ENCODE measurements around the gene EXOC7. TPM values are rescaled to one million over a fixed set of nuclear protein-coding genes. Genes with fewer than 3 reads are reported as not detected.
A peak's percentile ranks its signal among the peaks of the same experiment; 100 is the strongest.

EXOC7 gene
- total RNA-seq, 1 experiment from 2014 or later, result 160 TPM

DNA sequence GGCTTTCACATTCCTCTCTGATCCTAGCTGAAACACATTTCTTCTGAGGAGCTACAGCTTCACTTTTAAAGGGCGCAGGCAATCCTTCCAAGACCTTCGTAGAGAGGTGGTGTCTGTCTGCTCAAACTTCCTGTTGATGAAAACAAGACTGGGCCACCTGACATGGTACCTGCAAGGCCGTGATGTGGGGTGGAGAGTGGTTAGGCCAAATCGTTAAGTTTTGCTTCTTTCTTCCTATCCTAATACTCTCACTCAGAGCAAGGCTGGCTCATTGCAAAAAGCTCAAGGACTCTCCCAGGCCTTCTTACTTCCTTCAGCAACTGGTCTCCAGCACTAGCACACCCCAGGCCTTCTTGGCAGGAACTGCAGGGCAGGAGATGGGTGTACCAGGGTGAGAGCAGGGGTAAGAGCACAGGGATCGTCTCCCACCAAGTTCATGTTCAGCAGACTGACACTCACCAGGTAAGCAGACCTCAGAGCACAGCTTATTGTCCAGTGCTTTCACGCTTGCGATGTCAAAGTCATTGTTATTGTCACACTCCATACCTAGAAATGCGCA is 48.4 kb upstream of the EXOC7 start:
- 0 out of 7 replicates have a peak overlapping the region, but pooled peaks of 1 of the 3 experiments have one; percentile 36 for H3K27ac Mint-ChIP-seq
- peak; percentile 27 for DNase-seq

More for the DNA sequence above, 48.4 kb upstream of the EXOC7 start:
- no peak overlapping the region for H2BK120ac ChIP-seq (ENCODE audit: low read depth, low read length, poor library complexity, severe bottlenecking)
- no peaks in the 10 kb centered on the region for H3K27me3 ChIP-seq (ENCODE audit: insufficient read depth, low read length)
- WGBS (ENCODE audit: extremely low coverage, insufficient read length, low lambda C conversion rate), result no CpG with 5 or more reads among the region's 8 CpGs
- H3K4me1 ChIP-seq (ENCODE audit: insufficient read depth, low read length), result peaks cover 2% of the 10 kb centered on the region; the same call in 1 of the 2 replicates
- no peaks in the 10 kb centered on the region for H3K23me2 ChIP-seq (ENCODE audit: insufficient read length, low read depth, low read length, poor library complexity, severe bottlenecking)
- H3K79me2 ChIP-seq (ENCODE audit: insufficient read depth, low read length), result no peaks in the 10 kb centered on the region
- H3T11ph ChIP-seq (ENCODE audit: low read length), result no peak overlapping the region
- H3K79me1 ChIP-seq (ENCODE audit: insufficient read depth, low read depth, low read length, poor library complexity, severe bottlenecking), result no peaks in the 10 kb centered on the region
- H3K23ac ChIP-seq (ENCODE audit: insufficient read length, low read depth, low read length), result no peak overlapping the region
- no peak overlapping the region for H4K5ac ChIP-seq (ENCODE audit: insufficient read length, low read depth, low read length)
- no peak overlapping the region for H3K9ac ChIP-seq (ENCODE audit: extremely low read depth, insufficient read length, low read length)
- no peak overlapping the region for H4K8ac ChIP-seq (replicated peaks; ENCODE audit: insufficient read length, low read depth, low read length)
- no peak overlapping the region for H3K18ac ChIP-seq (ENCODE audit: insufficient read length, low read depth, low read length)
- Mint-ChIP-seq H3K4me1 (peaks cover 32 to 34% of the 10 kb centered on the region in 2 experiments), H3K36me3 (ENCODE audit: insufficient read depth in 1 of 3, low read depth in 3 of 3) (no peaks in the 10 kb centered on the region; a peak in 1 of 7 replicates), H3K9me3 (no peaks in the 10 kb centered on the region), H3K27me3 (ENCODE audit: low read depth) (no peaks in the 10 kb centered on the region; the same call in 1 of the 2 replicates), H3K4me3 (no peak overlapping the region)
- H3K14ac ChIP-seq (ENCODE audit: insufficient read depth, low read length), result no peak overlapping the region
- no peak overlapping the region for H2BK15ac ChIP-seq (ENCODE audit: low read depth, low read length)
- H3K9me3 ChIP-seq (ENCODE audit: control insufficient read depth, low read depth, low read length), result no peaks in the 10 kb centered on the region
- TF ChIP-seq, protein P1, sequence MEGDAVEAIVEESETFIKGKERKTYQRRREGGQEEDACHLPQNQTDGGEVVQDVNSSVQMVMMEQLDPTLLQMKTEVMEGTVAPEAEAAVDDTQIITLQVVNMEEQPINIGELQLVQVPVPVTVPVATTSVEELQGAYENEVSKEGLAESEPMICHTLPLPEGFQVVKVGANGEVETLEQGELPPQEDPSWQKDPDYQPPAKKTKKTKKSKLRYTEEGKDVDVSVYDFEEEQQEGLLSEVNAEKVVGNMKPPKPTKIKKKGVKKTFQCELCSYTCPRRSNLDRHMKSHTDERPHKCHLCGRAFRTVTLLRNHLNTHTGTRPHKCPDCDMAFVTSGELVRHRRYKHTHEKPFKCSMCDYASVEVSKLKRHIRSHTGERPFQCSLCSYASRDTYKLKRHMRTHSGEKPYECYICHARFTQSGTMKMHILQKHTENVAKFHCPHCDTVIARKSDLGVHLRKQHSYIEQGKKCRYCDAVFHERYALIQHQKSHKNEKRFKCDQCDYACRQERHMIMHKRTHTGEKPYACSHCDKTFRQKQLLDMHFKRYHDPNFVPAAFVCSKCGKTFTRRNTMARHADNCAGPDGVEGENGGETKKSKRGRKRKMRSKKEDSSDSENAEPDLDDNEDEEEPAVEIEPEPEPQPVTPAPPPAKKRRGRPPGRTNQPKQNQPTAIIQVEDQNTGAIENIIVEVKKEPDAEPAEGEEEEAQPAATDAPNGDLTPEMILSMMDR (conservative IDR thresholded peaks at IDR 0.05), result no peak
- H2BK12ac ChIP-seq (ENCODE audit: insufficient read length, low read depth, low read length), result no peak overlapping the region
- no peak overlapping the region for H3K56ac ChIP-seq (ENCODE audit: insufficient read length, low read depth, low read length)
- no peak overlapping the region for H4K91ac ChIP-seq (ENCODE audit: insufficient read length, low read depth, low read length)
- no peak overlapping the region for H2AFZ ChIP-seq (ENCODE audit: low read length)
- no peak overlapping the region for H2BK20ac ChIP-seq (ENCODE audit: low read depth, low read length, poor library complexity, severe bottlenecking)
- no peak overlapping the region for H3K4me2 ChIP-seq (ENCODE audit: insufficient read depth, insufficient read length, low read length)
- no peak overlapping the region for H2AK5ac ChIP-seq (ENCODE audit: insufficient read length, low read length)
- no peaks in the 10 kb centered on the region for H4K20me1 ChIP-seq (ENCODE audit: control insufficient read depth, insufficient read depth, insufficient read length)
- no peak overlapping the region for H2BK5ac ChIP-seq (ENCODE audit: insufficient read length, low read length)
- no peak overlapping the region for H3K27ac ChIP-seq (ENCODE audit: insufficient read length, low read depth, low read length)
- no peak overlapping the region for H3K4ac ChIP-seq (ENCODE audit: low read depth, low read length)
